PC-3 (cell line): ENCODE results near the gene HAP1. TPM values are rescaled to one million over a fixed set of nuclear protein-coding genes. Genes with fewer than 3 reads are reported as not detected.

Source experiments
- ATAC-seq: fragments of 200-7000 bp; cut with Tn5 transposase; 2 replicates; pipeline ENCODE4 v1.9.1; 2020; ENCODE audit warnings: mild to moderate bottlenecking, moderate library complexity
- BruUV-seq: library from RNA; stranded (reverse); fragments of 400-500 nt; replicated peaks from 2 replicates; lab custom pipeline; 2021; lab: Mats Ljungman, UMichigan
- CTCF ChIA-PET: fragments of 300-600 bp; sonication (Branson Sonifier 250); formaldehyde crosslinking; loops from one replicate; lab custom pipeline; 2022; ENCODE audit warnings: antibody characterized with exemption; lab: Charles Lee
- POLR2A ChIA-PET: fragments of 300-600 bp; sonication (Branson Sonifier 250); formaldehyde crosslinking; loops from one replicate; lab custom pipeline; 2022; ENCODE audit warnings: antibody characterized with exemption; ENCODE audit not compliant: unreplicated experiment; lab: Charles Lee
- DNase-seq: peaks from one replicate; pipeline ENCODE4 v3.0.0-alpha.2; 2015
- H2AFZ ChIP-seq: fragments of 300-600 bp; sonication (generic); 2 replicates; pipeline ENCODE4 v1.6.0; 2016; ENCODE audit warnings: antibody characterized with exemption, low read length
- H3F3A ChIP-seq: fragments of 300-600 bp; sonication (generic); one replicate; pipeline ENCODE4 v1.6.0; 2017; ENCODE audit warnings: antibody characterized with exemption, low read length, control low read depth, mild to moderate bottlenecking; ENCODE audit not compliant: unreplicated experiment
- H3K27ac ChIP-seq: fragments of 300-600 bp; sonication (generic); 2 replicates; pipeline ENCODE4 v1.5.1; 2016; ENCODE audit warnings: mild to moderate bottlenecking, low read length
- H3K27me3 ChIP-seq: fragments of 300-600 bp; sonication (generic); 2 replicates; pipeline ENCODE4 v1.6.1; 2016; ENCODE audit warnings: low read length, mixed read lengths
- H3K36me3 ChIP-seq: fragments of 300-600 bp; sonication (generic); 2 replicates; pipeline ENCODE4 v1.6.1; 2016; ENCODE audit warnings: low read depth, mixed run types, low read length, mixed read lengths
- H3K4me1 ChIP-seq: fragments of 300-600 bp; sonication (generic); 2 replicates; pipeline ENCODE4 v1.5.1; 2016; ENCODE audit warnings: low read length; ENCODE audit not compliant: insufficient read depth
- H3K4me2 ChIP-seq: fragments of 300-600 bp; sonication (generic); 2 replicates; pipeline ENCODE4 v1.6.0; 2016; ENCODE audit warnings: low read length
- H3K4me3 ChIP-seq: fragments of 300-600 bp; sonication (generic); 2 replicates; pipeline ENCODE4 v1.5.1; 2016; ENCODE audit warnings: mild to moderate bottlenecking, low read length, mixed read lengths
- H3K79me2 ChIP-seq: fragments of 300-600 bp; sonication (generic); 2 replicates; pipeline ENCODE4 v1.6.1; 2017; ENCODE audit warnings: low read length, mixed read lengths
- H3K9ac ChIP-seq: fragments of 300-600 bp; sonication (generic); 2 replicates; pipeline ENCODE4 v1.6.0; 2016; ENCODE audit warnings: mild to moderate bottlenecking, low read length
- H3K9me2 ChIP-seq: fragments of 300-600 bp; sonication (generic); replicated peaks from 2 replicates; pipeline ENCODE4 v1.6.1; 2016; ENCODE audit warnings: mixed run types, low read length, mixed read lengths
- H3K9me3 ChIP-seq: fragments of 300-600 bp; sonication (generic); 2 replicates; pipeline ENCODE4 v1.6.1; 2016; ENCODE audit warnings: low read length, mixed read lengths
- H4K20me1 ChIP-seq: fragments of 300-600 bp; sonication (generic); 2 replicates; pipeline ENCODE4 v1.6.1; 2016; ENCODE audit warnings: low read length, mixed read lengths
- CTCF ChIP-seq: fragments of 300-600 bp; sonication (generic); conservative IDR thresholded peaks from 2 replicates; pipeline ENCODE4 v1.5.1; 2017; ENCODE audit warnings: antibody characterized with exemption, low read depth, mild to moderate bottlenecking, low read length
- EZH2 ChIP-seq: fragments of 300-600 bp; sonication (generic); IDR thresholded peaks from one replicate; pipeline ENCODE4 v1.6.1; 2017; ENCODE audit warnings: antibody characterized with exemption, mild to moderate bottlenecking, low read length; ENCODE audit not compliant: unreplicated experiment
- EZH2phosphoT487 ChIP-seq: fragments of 300-600 bp; sonication (generic); IDR thresholded peaks from 2 replicates; pipeline ENCODE4 v1.6.1; 2018; ENCODE audit warnings: mild to moderate bottlenecking, antibody characterized with exemption, low read length, borderline replicate concordance
- intact Hi-C: fragments of 100-400 bp; cut with micrococcal nuclease; formaldehyde crosslinking; loops from 2 replicates; pipeline ENCODE4 v1.9.0; 2023
- total RNA-seq: library from RNA; depleted of rRNA; stranded (reverse); fragments of >200 nt; gene quantifications from 2 replicates; pipeline ENCODE4 v1.2.3, GENCODE V29; 2014

HAP1 gene
- total RNA-seq, 1 experiment from 2014 or later, result 1.2 TPM

- no peaks in the 10 kb centered on the region for H3K9me3 ChIP-seq
- BruUV-seq, result no TSS peak
- ChIA-PET CTCF (interaction anchor here (0.6 to 1.2 kb wide), 2 partner anchors 16 to 23 kb away, joined by 3 to 4 read pairs; no protein-coding TSS in a partner anchor), POLR2A (no interaction called here)
- H3K4me1 ChIP-seq, result 0 out of 2 replicates have a peak, but pooled peaks cover 3% of the 10 kb centered on the region
- H3K9ac ChIP-seq, result no peak overlapping the region
- no peak overlapping the region for H3K27ac ChIP-seq
- peaks cover 14% of the 10 kb centered on the region for H3K79me2 ChIP-seq
- DNase-seq (no peak), ATAC-seq (no peak)
- H4K20me1 ChIP-seq, result peaks cover 22% of the 10 kb centered on the region
- intact Hi-C loops, result no loop called here
- H3K4me2 ChIP-seq, result no peak overlapping the region
- TF ChIP-seq EZH2phosphoT487, result no peak
- no peak for TF ChIP-seq CTCF
- no peak for TF ChIP-seq EZH2
- H3K4me3 ChIP-seq, result no peak overlapping the region
- H3K36me3 ChIP-seq, result peaks cover 23% of the 10 kb centered on the region
- no peaks in the 10 kb centered on the region for H3K9me2 ChIP-seq
- H3F3A ChIP-seq, result peaks cover 29% of the 10 kb centered on the region
- H3K27me3 ChIP-seq, result no peaks in the 10 kb centered on the region
- no peak overlapping the region for H2AFZ ChIP-seq
These were observed 39.2 kb downstream of the HAP1 start for GRCh38 chr17:41695134-41695661.

- Histone ChIP-seq H3K9me2 (no peaks in the 10 kb centered on the region), H3K27ac (no peak overlapping the region), H3K9me3 (no peaks in the 10 kb centered on the region), H3K9ac (no peak overlapping the region), H3K36me3 (peaks cover 33% of the 10 kb centered on the region), H4K20me1 (peaks cover 32% of the 10 kb centered on the region), H3K4me2 (no peak overlapping the region), H3K4me3 (no peak overlapping the region), H2AFZ (no peak overlapping the region), H3F3A (peaks cover 33% of the 10 kb centered on the region), H3K79me2 (peaks cover 28% of the 10 kb centered on the region), H3K27me3 (no peaks in the 10 kb centered on the region), H3K4me1 (peaks cover 6% of the 10 kb centered on the region; the same call in 1 of the 2 replicates)
- intact Hi-C loops, result no loop called here
- CTCF ChIA-PET, result interaction anchor here (0.5 kb wide), 1 partner anchor 14 kb away, joined by 6 read pairs; no protein-coding TSS in a partner anchor
- POLR2A ChIA-PET, result interaction anchor here (0.6 to 0.7 kb wide), 3 partner anchors 20 to 889 kb away, joined by 3 to 7 read pairs (median 4); no protein-coding TSS in a partner anchor
- TF ChIP-seq EZH2phosphoT487 (no peak), EZH2 (no peak), CTCF (no peak)
- DNase-seq, result no peak
- no peak for ATAC-seq
- BruUV-seq, result no TSS peak
These were observed 41.5 kb downstream of the HAP1 start for GRCh38 chr17:41692722-41693521.
